Measurements from ENCODE around the gene SERPINA9.
"Not testable (repeated sequence)": the region's sequence is repeated elsewhere in the genome, so short reads cannot be mapped to it uniquely, and the experiment has no call there.

The SERPINA9 gene

DNA sequence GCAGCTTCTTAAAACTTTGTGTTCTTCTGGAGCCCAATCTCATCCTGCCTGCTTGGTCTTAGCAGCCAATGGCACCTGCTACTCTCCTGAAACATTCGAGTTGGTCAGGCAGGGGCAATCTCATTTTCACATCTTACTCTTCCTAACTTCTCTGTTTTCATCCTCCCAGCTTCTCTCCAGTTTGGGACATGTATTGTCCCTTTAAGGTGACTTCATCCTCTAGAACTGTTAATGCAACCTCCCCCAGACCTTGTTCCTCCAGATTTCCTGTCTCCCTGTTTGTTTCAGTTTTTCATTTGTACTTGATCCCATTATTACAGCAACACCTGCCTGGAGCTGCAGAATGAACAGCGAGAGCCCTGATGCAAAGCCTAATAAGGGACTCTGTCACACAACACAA lies 54.7 kb downstream of the SERPINA9 start:
- DNase-seq = no peak

DNA sequence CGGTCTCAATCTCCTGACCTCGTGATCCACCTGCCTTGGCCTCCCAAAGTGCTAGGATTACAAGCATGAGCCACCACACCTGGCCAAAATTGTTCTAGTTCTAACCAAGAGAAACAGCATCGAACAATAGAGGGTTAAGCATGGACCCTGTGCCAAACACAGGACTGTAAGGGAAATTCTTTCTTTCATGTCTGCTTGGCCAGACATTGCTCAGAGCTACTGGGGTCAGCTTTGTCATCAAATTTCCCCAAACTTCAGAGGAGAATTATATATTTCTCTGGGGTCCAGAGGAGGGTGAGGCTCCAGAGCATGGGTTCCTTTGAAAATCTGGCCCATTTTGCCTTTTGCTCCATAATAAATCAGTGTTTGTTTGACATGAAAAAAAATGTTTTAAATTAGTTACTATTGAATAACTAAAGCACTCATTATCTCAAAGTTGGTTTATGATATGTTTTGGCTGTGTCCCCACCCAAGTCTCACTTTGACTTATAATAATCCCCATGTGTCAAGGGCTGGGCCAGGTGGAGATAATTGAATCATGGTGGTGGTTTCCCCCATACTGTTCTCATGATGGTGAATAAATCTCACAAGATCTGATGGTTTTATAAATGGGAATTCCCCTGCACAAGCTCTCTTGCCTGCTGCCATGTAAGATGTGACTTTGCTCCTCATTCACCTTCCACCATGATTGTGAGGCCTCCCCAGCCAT lies 58.3 kb downstream of the SERPINA9 start:
- DNase-seq = not testable (repeated sequence)

Measured in NCI-H2081 treated with DMSO at 0.1 percent for 48 hours (cell line).